GF-D8 (cell line): ENCODE data around the gene H3-3A.

Experiments used
- DNase-seq: peaks from one replicate; lab custom pipeline; 2025; lab: John Stamatoyannopoulos, UW

Gene H3-3A

GRCh38 chr1:226111098-226111882 is 48.8 kb downstream of the H3-3A start:
- no peak for DNase-seq

DNA sequence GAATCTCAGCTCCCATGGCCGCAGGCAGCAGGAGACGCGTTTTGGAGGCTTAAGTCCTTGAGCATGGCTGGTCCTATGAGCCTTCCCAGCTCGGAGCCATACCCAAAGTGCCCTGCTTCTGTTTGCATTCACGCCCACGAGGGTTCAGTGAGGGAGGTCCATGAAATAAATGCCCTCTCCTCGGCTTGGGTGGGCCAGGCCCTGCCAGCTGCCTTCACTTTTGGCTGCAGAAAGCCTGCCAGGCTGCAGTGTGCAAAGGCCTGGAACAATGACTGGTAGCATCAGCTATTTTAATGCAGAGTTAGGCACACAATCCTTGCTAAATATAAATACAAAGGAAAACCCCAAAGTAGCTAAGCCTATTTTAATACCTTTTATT is 49.4 kb downstream of the H3-3A start:
- no peak for DNase-seq

DNA sequence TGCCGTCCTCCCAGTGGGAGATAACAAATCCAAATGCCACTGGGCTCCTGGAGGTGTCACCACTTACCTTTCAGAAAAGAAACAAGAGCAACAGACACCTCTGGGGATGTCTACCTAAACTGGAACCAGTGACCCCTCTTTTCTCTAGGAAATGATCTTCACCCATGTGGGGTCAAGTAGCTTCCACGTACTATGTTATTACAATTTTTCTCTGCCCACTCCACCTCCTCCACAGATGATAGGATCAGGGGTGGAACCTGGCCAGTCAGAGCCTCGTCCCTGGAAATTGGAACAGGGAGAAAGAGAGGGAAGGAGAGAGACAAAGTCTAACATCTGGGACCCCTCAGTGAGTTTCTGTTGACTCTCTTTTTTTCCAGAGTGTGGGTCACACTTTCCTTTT is 50.1 kb downstream of the H3-3A start:
- DNase-seq = no peak

DNA sequence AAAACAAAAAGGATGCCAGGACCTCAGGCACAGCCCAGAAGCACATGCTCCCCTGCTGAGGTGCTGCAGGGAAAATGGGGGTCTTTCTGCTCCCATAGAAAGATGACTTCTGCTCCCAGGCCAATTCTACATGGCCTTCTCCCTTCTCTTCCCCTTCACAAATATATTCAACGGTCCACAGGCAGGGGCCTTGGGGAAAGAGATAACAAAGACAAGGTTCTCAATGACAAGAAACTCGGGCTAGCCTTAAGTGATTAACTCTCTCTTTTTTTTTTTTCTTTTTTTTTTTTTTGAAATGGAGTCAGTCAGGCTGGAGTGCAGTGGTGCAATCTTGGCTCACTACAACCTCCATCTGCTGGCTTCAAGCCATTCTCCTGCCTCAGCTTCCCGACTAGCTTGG is 54.2 kb downstream of the H3-3A start:
- no peak for DNase-seq

DNA sequence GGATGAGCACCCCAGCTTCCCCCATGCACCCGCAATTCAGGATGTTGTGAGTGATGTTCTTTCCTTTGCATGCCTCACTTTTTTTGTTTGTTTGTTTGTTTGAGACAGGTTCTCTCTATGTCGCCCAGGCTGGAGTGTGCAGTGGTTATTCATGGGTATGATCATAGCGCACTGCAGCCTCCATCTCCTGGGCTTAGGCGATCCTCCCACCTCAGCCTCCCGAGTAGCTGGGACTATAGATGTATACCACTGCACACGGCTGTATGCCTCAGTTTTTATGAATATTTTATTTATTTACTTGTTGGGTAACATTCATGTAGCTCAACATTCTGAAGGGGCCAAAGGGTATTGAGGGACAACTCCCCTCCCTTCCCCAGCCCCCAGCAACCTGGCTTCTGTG is 54.8 kb downstream of the H3-3A start:
- no peak for DNase-seq

DNA sequence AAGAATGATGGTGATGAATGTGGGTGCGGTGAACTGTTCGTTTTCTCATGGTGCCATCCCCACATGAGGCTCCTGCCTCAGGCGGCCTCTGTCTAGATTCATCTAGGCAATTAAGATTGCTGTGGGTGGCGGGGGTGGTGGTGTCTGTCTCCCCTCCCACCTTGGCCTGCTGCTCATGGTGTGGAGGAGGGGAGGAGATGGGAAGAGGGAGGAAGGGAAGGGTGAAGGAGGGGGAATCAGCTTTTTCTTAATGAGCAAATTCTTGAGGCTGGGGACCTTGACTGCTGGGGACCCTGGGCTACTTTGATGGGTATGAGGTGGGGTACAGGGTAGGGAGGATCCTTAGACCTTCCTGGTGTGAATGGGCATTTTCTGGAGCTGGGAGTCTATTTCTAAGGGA is 55.8 kb downstream of the H3-3A start:
- no peak for DNase-seq

- DNase-seq = no peak
Measured at GRCh38 chr1:226119169-226119568, 56.7 kb downstream of the H3-3A start.

GRCh38 chr1:226120398-226120797 is 57.9 kb downstream of the H3-3A start:
- DNase-seq = no peak

DNA sequence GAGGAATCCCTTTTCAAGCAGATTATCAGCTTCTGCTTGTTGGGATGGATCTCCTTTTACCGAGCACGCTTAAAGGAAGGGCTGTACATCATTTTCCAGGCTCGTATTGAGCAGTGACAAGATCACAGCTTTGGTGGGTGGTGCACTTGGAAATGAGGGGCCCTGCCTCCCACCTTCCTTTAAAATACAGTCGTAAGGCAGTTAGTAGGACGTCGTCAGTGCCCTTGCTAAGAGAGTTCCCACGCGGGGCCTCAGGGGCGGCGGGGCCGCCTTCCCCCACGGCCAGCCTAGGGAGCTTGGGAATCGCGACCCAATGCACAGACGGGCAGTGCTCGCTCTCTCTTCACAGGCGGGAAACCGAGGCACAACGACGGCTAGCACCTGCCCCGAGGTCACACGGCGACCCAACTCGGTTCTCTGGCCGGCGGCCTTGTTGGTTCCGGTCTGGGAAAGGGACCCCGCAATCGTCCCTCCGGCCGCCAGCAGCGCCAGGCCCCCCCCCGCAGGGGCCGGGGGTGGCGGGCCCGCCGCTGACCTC is 58.6 kb downstream of the H3-3A start:
- no peak for DNase-seq
